NB4 (cell line): ENCODE data around the gene CNTNAP2.

ENCODE experiments used
- POLR2A ChIP-seq: IDR thresholded peaks from 2 replicates; pipeline ENCODE4 v1.6.1; 2011; ENCODE audit warnings: mild to moderate bottlenecking; ENCODE audit not compliant: insufficient read length; ENCODE audit errors: extremely low read depth
- TF ChIP-seq, protein P1 (sequence below): IDR thresholded peaks from one replicate; pipeline ENCODE4 v1.5.1; 2012; ENCODE audit warnings: low read depth, low read length

GRCh38 chr7:147653456-147653855 is 1536.9 kb downstream of the CNTNAP2 start:
- TF ChIP-seq, protein P1, sequence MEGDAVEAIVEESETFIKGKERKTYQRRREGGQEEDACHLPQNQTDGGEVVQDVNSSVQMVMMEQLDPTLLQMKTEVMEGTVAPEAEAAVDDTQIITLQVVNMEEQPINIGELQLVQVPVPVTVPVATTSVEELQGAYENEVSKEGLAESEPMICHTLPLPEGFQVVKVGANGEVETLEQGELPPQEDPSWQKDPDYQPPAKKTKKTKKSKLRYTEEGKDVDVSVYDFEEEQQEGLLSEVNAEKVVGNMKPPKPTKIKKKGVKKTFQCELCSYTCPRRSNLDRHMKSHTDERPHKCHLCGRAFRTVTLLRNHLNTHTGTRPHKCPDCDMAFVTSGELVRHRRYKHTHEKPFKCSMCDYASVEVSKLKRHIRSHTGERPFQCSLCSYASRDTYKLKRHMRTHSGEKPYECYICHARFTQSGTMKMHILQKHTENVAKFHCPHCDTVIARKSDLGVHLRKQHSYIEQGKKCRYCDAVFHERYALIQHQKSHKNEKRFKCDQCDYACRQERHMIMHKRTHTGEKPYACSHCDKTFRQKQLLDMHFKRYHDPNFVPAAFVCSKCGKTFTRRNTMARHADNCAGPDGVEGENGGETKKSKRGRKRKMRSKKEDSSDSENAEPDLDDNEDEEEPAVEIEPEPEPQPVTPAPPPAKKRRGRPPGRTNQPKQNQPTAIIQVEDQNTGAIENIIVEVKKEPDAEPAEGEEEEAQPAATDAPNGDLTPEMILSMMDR: no peak
- no peak for TF ChIP-seq POLR2A
